HAP-1 (cell line): ENCODE data around the gene CMKLR1.

Experiments
- DNase-seq, 2 experiments: peaks; one replicate each; pipeline ENCODE4 v3.0.0-alpha.2; 2016 to 2020; ENCODE audit warnings: low spot score in 2 of 2
- H3K27me3 ChIP-seq: fragments of 250-450 bp; sonication (Bioruptor Pico); 2 replicates; pipeline ENCODE4 v1.5.1; 2020; ENCODE audit warnings: low read depth, mild to moderate bottlenecking, moderate library complexity
- H3K36me3 ChIP-seq: fragments of 250-450 bp; sonication (Bioruptor Pico); replicated peaks from 2 replicates; pipeline ENCODE4 v1.5.1; 2020; ENCODE audit warnings: mild to moderate bottlenecking
- H3K4me1 ChIP-seq: fragments of 250-450 bp; sonication (Bioruptor Pico); 2 replicates; pipeline ENCODE4 v1.5.1; 2020; ENCODE audit warnings: mild to moderate bottlenecking
- H3K4me3 ChIP-seq: fragments of 250-450 bp; sonication (Bioruptor Pico); 2 replicates; pipeline ENCODE4 v1.5.1; 2020; ENCODE audit warnings: mild to moderate bottlenecking, moderate library complexity
- H3K9me3 ChIP-seq: fragments of 250-450 bp; sonication (Bioruptor Pico); 2 replicates; pipeline ENCODE4 v1.5.1; 2020; ENCODE audit warnings: mild to moderate bottlenecking, moderate library complexity
- in situ Hi-C: fragments of 300-500 bp; cut with MboI; formaldehyde crosslinking; loops from 3 replicates; pipeline ENCODE4 v1.14.3; 2020; ENCODE audit warnings: low sequenced_read_pairs, inconsistent platforms, mixed read lengths

The CMKLR1 gene

DNA sequence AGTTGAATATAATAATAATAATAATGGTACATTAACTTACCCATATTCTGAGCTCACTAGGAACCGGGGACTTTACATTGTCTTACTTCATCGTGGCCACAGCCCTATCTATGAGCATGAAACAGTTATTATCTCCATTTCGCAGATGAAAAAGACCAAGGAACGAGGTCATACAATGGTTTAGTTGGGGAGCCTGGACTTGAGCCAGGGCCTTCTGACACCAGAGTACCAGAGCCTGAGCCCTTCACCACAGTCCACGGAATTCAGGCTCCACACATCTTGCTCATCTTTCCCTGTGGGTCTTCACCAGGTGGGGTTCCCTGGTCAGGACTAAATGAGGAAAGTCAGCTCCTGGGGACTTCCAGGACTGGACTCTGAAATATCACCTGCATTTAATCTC is 31.3 kb upstream of the CMKLR1 start:
- Histone ChIP-seq H3K4me1 (no peaks in the 10 kb centered on the region), H3K9me3 (no peaks in the 10 kb centered on the region), H3K36me3 (no peaks in the 10 kb centered on the region), H3K27me3 (no peaks in the 10 kb centered on the region), H3K4me3 (no peak overlapping the region)
- no peak for DNase-seq
- in situ Hi-C loops: no loop called here

DNA sequence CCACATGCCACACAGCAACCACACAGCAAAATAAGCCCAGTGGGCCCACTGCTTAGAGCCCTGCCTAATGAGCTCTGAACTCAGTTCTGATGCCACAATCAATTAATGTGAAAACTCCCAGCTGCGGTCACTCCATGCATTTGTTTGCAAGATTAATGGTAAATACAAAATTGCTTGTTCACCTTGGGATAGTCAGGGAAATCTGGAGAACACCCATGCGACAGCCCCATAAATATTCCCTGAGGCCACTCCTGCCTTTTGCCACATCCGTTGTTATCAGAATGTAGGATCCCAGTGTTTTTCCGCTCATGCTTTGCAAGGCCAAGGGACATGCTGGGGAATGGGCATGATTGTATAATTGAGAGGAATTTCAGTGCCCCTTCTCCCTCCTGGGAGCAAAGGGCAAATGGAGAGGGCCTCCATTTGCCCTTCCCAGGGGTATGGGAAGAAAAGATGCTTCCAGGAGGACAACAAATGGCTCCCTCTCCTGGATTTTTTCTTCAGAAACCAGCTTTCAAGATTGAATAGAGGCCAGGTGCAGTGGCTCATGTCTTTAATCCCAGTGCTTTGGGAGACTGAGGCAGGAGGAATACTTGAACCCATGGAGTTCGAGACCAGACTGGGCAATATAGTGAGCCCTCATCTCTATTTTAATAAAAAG is 30.8 kb upstream of the CMKLR1 start:
- H3K4me3 ChIP-seq: no peak overlapping the region
- in situ Hi-C loops: no loop called here
- no peaks in the 10 kb centered on the region for H3K4me1 ChIP-seq
- H3K9me3 ChIP-seq: no peaks in the 10 kb centered on the region
- DNase-seq: no peak
- H3K27me3 ChIP-seq: no peaks in the 10 kb centered on the region
- no peaks in the 10 kb centered on the region for H3K36me3 ChIP-seq

DNA sequence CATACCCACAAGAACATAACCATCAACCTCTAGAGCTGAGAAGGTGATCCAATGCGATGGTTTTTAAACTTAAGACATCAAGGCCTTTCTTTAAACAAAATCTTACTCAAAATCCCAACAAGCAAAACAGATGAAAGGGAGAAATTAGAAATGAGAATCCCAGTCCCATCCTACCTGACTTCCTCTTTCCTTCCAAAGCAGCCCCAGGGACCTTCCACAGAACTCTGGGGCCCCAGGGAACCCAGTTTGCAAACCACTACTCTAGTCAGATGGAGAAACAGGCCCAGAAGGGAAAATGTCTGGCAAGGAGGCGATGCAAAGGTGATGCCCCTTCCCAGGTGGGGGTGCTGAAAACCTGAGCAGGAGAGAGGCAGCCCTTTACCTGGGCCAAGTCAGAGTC is 29.0 kb upstream of the CMKLR1 start:
- no peaks in the 10 kb centered on the region for H3K36me3 ChIP-seq
- H3K27me3 ChIP-seq: no peaks in the 10 kb centered on the region
- H3K4me3 ChIP-seq: no peak overlapping the region
- H3K9me3 ChIP-seq: no peaks in the 10 kb centered on the region
- no peak for DNase-seq
- in situ Hi-C loops: no loop called here
- no peaks in the 10 kb centered on the region for H3K4me1 ChIP-seq

GRCh38 chr12:108367436-108367835 is 28.3 kb upstream of the CMKLR1 start:
- no peak for DNase-seq
- H3K27me3 ChIP-seq: no peaks in the 10 kb centered on the region
- no peaks in the 10 kb centered on the region for H3K36me3 ChIP-seq
- no peak overlapping the region for H3K4me3 ChIP-seq
- no peaks in the 10 kb centered on the region for H3K4me1 ChIP-seq
- in situ Hi-C loops: no loop called here
- no peaks in the 10 kb centered on the region for H3K9me3 ChIP-seq

DNA sequence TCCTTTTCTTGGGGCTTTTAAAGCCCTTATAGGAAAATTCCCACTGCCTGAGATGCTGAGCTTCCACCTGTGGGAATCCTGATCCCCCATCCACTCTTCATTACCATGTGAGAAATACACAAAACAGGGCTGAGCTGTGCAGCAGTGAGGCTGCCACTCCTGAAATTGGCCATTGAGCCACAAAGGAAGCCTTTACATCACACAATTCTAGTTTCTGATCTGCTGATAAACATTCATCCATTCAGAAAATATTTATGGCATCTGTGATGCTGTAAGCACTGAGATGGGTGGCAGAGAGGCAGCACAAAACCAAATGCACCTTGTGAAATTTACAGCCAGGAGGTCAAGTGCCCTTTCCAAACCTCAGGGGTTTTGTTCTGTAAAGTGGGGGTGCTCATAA is 26.2 kb upstream of the CMKLR1 start:
- Histone ChIP-seq H3K27me3 (no peaks in the 10 kb centered on the region), H3K4me3 (no peak overlapping the region), H3K4me1 (no peaks in the 10 kb centered on the region), H3K36me3 (no peaks in the 10 kb centered on the region), H3K9me3 (no peaks in the 10 kb centered on the region)
- in situ Hi-C loops: no loop called here
- no peak for DNase-seq

DNA sequence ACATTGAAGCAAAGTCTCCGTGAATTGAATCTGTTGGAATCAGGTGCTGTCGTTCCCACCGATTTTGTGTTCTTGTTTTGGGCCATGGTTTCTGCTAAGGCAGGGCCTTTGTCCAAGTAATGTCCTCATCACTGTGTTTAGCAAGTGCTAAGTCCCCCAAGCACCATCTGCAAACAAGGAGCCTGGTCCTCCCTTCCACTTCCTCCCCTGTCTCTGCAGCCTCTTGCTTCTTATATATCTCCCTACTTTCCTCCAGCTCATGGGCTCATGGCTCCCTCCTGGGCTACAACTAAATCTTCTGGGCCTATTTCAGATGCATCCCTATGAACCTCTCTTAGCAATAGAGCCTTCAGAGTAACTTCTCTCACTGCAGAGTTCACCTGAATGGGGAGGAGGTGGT is 25.8 kb upstream of the CMKLR1 start:
- DNase-seq: no peak

GRCh38 chr12:108363565-108363964 is 24.5 kb upstream of the CMKLR1 start:
- H3K27me3 ChIP-seq: no peaks in the 10 kb centered on the region
- in situ Hi-C loops: no loop called here
- no peaks in the 10 kb centered on the region for H3K36me3 ChIP-seq
- no peaks in the 10 kb centered on the region for H3K9me3 ChIP-seq
- H3K4me1 ChIP-seq: no peaks in the 10 kb centered on the region
- no peak overlapping the region for H3K4me3 ChIP-seq
- DNase-seq: no peak

More for the DNA sequence above, 25.8 kb upstream of the CMKLR1 start:
- H3K4me1 ChIP-seq: no peaks in the 10 kb centered on the region
- H3K36me3 ChIP-seq: no peaks in the 10 kb centered on the region
- H3K27me3 ChIP-seq: no peaks in the 10 kb centered on the region
- in situ Hi-C loops: no loop called here
- H3K9me3 ChIP-seq: no peaks in the 10 kb centered on the region
- no peak overlapping the region for H3K4me3 ChIP-seq

- Histone ChIP-seq H3K9me3 (no peaks in the 10 kb centered on the region), H3K27me3 (no peaks in the 10 kb centered on the region), H3K4me1 (no peaks in the 10 kb centered on the region), H3K36me3 (no peaks in the 10 kb centered on the region), H3K4me3 (no peak overlapping the region)
- in situ Hi-C loops: no loop called here
- no peak for DNase-seq
Observed at GRCh38 chr12:108363165-108363564, 24.1 kb upstream of the CMKLR1 start.

- no peaks in the 10 kb centered on the region for H3K9me3 ChIP-seq
- H3K4me3 ChIP-seq: no peak overlapping the region
- H3K4me1 ChIP-seq: no peaks in the 10 kb centered on the region
- H3K36me3 ChIP-seq: no peaks in the 10 kb centered on the region
- no peaks in the 10 kb centered on the region for H3K27me3 ChIP-seq
- in situ Hi-C loops: no loop called here
- DNase-seq: no peak
Observed at GRCh38 chr12:108361606-108362005, 22.5 kb upstream of the CMKLR1 start.

DNA sequence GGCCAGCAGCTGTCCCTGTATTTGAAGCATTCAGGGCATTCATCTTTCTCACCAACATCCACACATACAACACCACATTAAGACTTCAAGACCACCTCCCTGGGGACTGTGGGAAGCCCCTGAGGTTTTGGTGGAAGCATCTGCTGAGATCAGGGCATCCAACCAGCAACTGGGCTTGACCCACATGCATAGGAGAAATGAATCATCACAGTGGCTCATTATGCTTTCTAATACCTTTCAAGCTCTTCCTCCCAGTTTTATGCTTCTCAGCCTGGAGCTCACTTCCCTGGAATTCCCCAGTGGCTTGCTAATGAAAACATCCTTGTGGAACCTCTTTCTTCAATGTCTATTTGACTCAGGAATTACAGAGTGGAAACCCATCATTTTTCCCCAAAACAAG is 21.4 kb upstream of the CMKLR1 start:
- in situ Hi-C loops: no loop called here
- DNase-seq: no peak
- no peaks in the 10 kb centered on the region for H3K9me3 ChIP-seq
- H3K36me3 ChIP-seq: no peaks in the 10 kb centered on the region
- H3K27me3 ChIP-seq: no peaks in the 10 kb centered on the region
- no peak overlapping the region for H3K4me3 ChIP-seq
- H3K4me1 ChIP-seq: no peaks in the 10 kb centered on the region

- Histone ChIP-seq H3K4me3 (no peak overlapping the region), H3K27me3 (no peaks in the 10 kb centered on the region)
- no peak for DNase-seq
Observed at GRCh38 chr12:108360057-108360456, 20.9 kb upstream of the CMKLR1 start.

DNA sequence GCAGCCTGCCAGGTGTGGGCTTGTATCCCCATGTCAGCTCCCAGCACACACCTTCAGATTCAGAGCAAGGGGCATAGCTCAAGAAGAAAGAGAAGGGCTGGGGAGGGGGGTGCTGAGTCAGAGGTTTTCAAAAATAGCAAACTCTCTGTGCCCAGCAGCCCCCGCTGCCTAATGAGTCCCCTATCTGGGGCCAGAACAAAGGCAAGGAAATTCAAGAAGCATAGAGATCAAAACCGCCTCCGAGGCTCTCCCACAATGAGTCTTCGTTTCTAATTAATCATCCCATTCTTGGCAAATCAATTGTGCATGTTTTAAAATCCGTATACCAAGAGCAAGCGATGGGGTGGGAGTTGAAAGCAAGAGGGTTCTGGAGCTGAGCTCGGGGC is 19.5 kb upstream of the CMKLR1 start:
- no peak overlapping the region for H3K4me3 ChIP-seq
- no peaks in the 10 kb centered on the region for H3K4me1 ChIP-seq
- in situ Hi-C loops: no loop called here
- no peaks in the 10 kb centered on the region for H3K9me3 ChIP-seq
- H3K27me3 ChIP-seq: no peaks in the 10 kb centered on the region
- DNase-seq: no peak
- H3K36me3 ChIP-seq: no peaks in the 10 kb centered on the region

More at GRCh38 chr12:108360057-108360456, 20.9 kb upstream of the CMKLR1 start:
- H3K4me1 ChIP-seq: no peaks in the 10 kb centered on the region
- in situ Hi-C loops: no loop called here
- H3K9me3 ChIP-seq: no peaks in the 10 kb centered on the region
- no peaks in the 10 kb centered on the region for H3K36me3 ChIP-seq

DNA sequence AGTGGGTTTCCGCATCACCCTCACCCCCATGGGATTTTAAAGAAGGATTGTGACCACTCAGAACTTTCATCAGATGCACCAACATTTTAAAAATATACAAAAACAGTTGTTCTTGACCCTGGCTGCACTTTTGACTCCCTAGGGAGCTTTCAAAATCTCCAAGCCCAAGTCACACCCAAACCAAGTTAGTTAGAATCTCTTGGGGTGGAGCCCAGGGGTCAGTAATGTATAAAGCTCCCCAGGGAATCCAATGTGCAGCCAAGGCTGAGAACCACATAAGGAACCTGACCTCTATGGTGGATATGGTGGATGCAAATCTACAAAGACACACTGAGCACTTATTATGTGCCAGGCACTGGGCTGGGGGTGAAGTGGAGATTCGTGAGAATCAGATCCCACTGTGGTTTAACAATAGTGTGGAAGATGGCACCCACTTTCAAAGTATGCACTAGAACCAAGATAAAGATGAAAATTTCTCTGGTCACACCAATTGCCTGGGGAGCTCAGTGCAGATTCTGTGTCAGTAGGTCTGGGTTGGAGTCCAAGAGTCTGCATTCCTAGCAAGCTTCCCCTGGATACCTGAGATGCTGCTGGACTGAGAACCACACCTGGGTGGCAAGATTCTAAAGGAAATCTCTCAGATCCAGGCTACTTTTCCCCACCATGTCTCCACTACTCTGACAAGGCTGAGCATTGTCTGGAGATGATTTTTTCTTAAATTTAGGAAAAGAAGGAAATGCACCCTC is 18.9 kb upstream of the CMKLR1 start:
- Histone ChIP-seq H3K36me3 (no peaks in the 10 kb centered on the region), H3K9me3 (no peaks in the 10 kb centered on the region), H3K4me1 (no peaks in the 10 kb centered on the region), H3K27me3 (no peaks in the 10 kb centered on the region), H3K4me3 (no peak overlapping the region)
- no peak for DNase-seq
- in situ Hi-C loops: no loop called here

GRCh38 chr12:108356835-108357806 is 18.0 kb upstream of the CMKLR1 start:
- Histone ChIP-seq H3K4me3 (no peak overlapping the region), H3K9me3 (no peaks in the 10 kb centered on the region), H3K4me1 (no peaks in the 10 kb centered on the region), H3K36me3 (no peaks in the 10 kb centered on the region), H3K27me3 (no peaks in the 10 kb centered on the region)
- in situ Hi-C loops: no loop called here
- DNase-seq: no peak
